Measurements from ENCODE around the gene LY86. TPM values are rescaled to one million over a fixed set of nuclear protein-coding genes. Genes with fewer than 3 reads are reported as not detected.

Gene LY86
- total and polyA plus RNA-seq, 2 donors (not counting 1 experiment from before 2014, with no cell fraction given), result 68.7 to 90.2 TPM

GRCh38 chr6:6643398-6643797 is 54.9 kb downstream of the LY86 start:
- Histone ChIP-seq H3K9ac (ENCODE audit: low read length) (no peak overlapping the region), H3K9me3 (ENCODE audit: control extremely low read depth in 1 of 3, control insufficient read depth in 2 of 3, insufficient read depth in 1 of 3, low read length in 2 of 3) (no peaks in the 10 kb centered on the region), H3K36me3 (replicated peaks in 1 of 2; ENCODE audit: control extremely low read depth in 1 of 2, control insufficient read depth in 1 of 2, extremely low read depth in 1 of 2, insufficient read depth in 2 of 2, low read length in 1 of 2) (peaks cover 4 to 81% of the 10 kb centered on the region in 2 experiments), H3K27ac (ENCODE audit: low read length in 2 of 2) (no peak overlapping the region), H4K20me1 (ENCODE audit: control insufficient read depth, insufficient read depth, low read length, poor library complexity, severe bottlenecking) (peaks cover 13% of the 10 kb centered on the region), H3K79me2 (ENCODE audit: control insufficient read depth, insufficient read depth, low read length) (no peaks in the 10 kb centered on the region), H2AFZ (ENCODE audit: insufficient read depth, low read depth, low read length, poor library complexity, severe bottlenecking) (no peak overlapping the region), H3K27me3 (replicated peaks in 1 of 4; ENCODE audit: control extremely low read depth in 1 of 4, control insufficient read depth in 3 of 4, insufficient read depth in 4 of 4, low read length in 3 of 4) (no peaks in the 10 kb centered on the region), H3K4me2 (replicated peaks; ENCODE audit: low read depth, low read length, poor library complexity, severe bottlenecking) (no peak overlapping the region), H3K4me1 (ENCODE audit: control insufficient read depth in 2 of 2, insufficient read depth in 2 of 2, low read length in 2 of 2) (no peaks in the 10 kb centered on the region), H3K4me3 (ENCODE audit: control extremely low read depth in 1 of 5, extremely low read depth in 1 of 5, insufficient read depth in 1 of 5, low read depth in 2 of 5, low read length in 4 of 5) (no peak overlapping the region)
- POLR2A ChIA-PET, result no interaction called here
- H3K4me1 Mint-ChIP-seq, result peaks cover 3% of the 10 kb centered on the region
- no peak for DNase-seq
- no peak for ATAC-seq (ENCODE audit: low read depth)
- no peaks in the 10 kb centered on the region for H3K27me3 Mint-ChIP-seq
- H3K27ac Mint-ChIP-seq, result no peak overlapping the region
- intact Hi-C loops (cut with micrococcal nuclease), result no loop called here
- TF ChIP-seq CTCF (IDR thresholded peaks at IDR 0.05) (no peak), EZH2 (IDR thresholded peaks at IDR 0.05; ENCODE audit: borderline replicate concordance, insufficient read depth, low read depth, low read length, poor library complexity, severe bottlenecking) (no peak)
- CTCF ChIA-PET, result interaction anchor here (1.1 kb wide), 1 partner anchor 56 kb away, joined by 3 read pairs; no protein-coding TSS in a partner anchor
- WGBS (ENCODE audit: insufficient coverage), result 87% methylated on average over 2 of the region's 8 CpGs
- H3K4me3 Mint-ChIP-seq, result no peak overlapping the region
- no peaks in the 10 kb centered on the region for H3K9me3 Mint-ChIP-seq (ENCODE audit: insufficient read depth)

- no peak overlapping the region for H3K27ac Mint-ChIP-seq
- peaks cover 3% of the 10 kb centered on the region for H3K4me1 Mint-ChIP-seq
- Histone ChIP-seq H3K4me2 (replicated peaks; ENCODE audit: low read depth, low read length, poor library complexity, severe bottlenecking) (no peak overlapping the region), H3K27ac (ENCODE audit: low read length in 2 of 2) (no peak overlapping the region), H3K79me2 (ENCODE audit: control insufficient read depth, insufficient read depth, low read length) (no peaks in the 10 kb centered on the region), H4K20me1 (ENCODE audit: control insufficient read depth, insufficient read depth, low read length, poor library complexity, severe bottlenecking) (peaks cover 13% of the 10 kb centered on the region), H3K27me3 (replicated peaks in 1 of 4; ENCODE audit: control extremely low read depth in 1 of 4, control insufficient read depth in 3 of 4, insufficient read depth in 4 of 4, low read length in 3 of 4) (no peaks in the 10 kb centered on the region), H3K9me3 (ENCODE audit: control extremely low read depth in 1 of 3, control insufficient read depth in 2 of 3, insufficient read depth in 1 of 3, low read length in 2 of 3) (no peaks in the 10 kb centered on the region), H2AFZ (ENCODE audit: insufficient read depth, low read depth, low read length, poor library complexity, severe bottlenecking) (no peak overlapping the region), H3K4me1 (ENCODE audit: control insufficient read depth in 2 of 2, insufficient read depth in 2 of 2, low read length in 2 of 2) (no peaks in the 10 kb centered on the region), H3K36me3 (replicated peaks in 1 of 2; ENCODE audit: control extremely low read depth in 1 of 2, control insufficient read depth in 1 of 2, extremely low read depth in 1 of 2, insufficient read depth in 2 of 2, low read length in 1 of 2) (peaks cover 4 to 85% of the 10 kb centered on the region in 2 experiments), H3K4me3 (ENCODE audit: control extremely low read depth in 1 of 5, extremely low read depth in 1 of 5, insufficient read depth in 1 of 5, low read depth in 2 of 5, low read length in 4 of 5) (no peak overlapping the region), H3K9ac (ENCODE audit: low read length) (no peak overlapping the region)
- no peaks in the 10 kb centered on the region for H3K9me3 Mint-ChIP-seq (ENCODE audit: insufficient read depth)
- H3K27me3 Mint-ChIP-seq, result no peaks in the 10 kb centered on the region
- DNase-seq (no peak), ATAC-seq (ENCODE audit: low read depth) (no peak)
- intact Hi-C loops (cut with micrococcal nuclease), result no loop called here
- no peak overlapping the region for H3K4me3 Mint-ChIP-seq
- WGBS (ENCODE audit: insufficient coverage), result 100% methylated on average over 2 of the region's 3 CpGs
- no peak for TF ChIP-seq CTCF (IDR thresholded peaks at IDR 0.05)
- TF ChIP-seq EZH2 (IDR thresholded peaks at IDR 0.05; ENCODE audit: borderline replicate concordance, insufficient read depth, low read depth, low read length, poor library complexity, severe bottlenecking), result no peak
- ChIA-PET CTCF (interaction anchor here (1.1 to 2.6 kb wide), 3 partner anchors 9 to 86 kb away, joined by 3 to 11 read pairs (median 4); no protein-coding TSS in a partner anchor), POLR2A (no interaction called here)
These were observed 56.9 kb downstream of the LY86 start for GRCh38 chr6:6645261-6645917.

Data from B cell (primary cell).